Neural cell (in vitro differentiated cells): ENCODE measurements around the gene RPS6KA5. TPM values are rescaled to one million over a fixed set of nuclear protein-coding genes. Genes with fewer than 3 reads are reported as not detected.

Experiments used
- H2AFZ ChIP-seq: fragments of 200-600, 300-800 bp; sonication (generic), shearing (Covaris generic); 2 replicates; pipeline ENCODE4 v1.6.0; 2014; ENCODE audit warnings: low read depth, mild to moderate bottlenecking, antibody characterized with exemption, low read length, moderate library complexity
- H3F3A ChIP-seq: fragments of 200-600 bp; shearing (Covaris generic); 2 replicates; pipeline ENCODE4 v1.6.1; 2016; ENCODE audit warnings: mild to moderate bottlenecking, moderate library complexity, mixed read lengths, antibody characterized with exemption, low read length; ENCODE audit not compliant: insufficient read depth, poor library complexity, severe bottlenecking
- H3K27ac ChIP-seq: fragments of 200-600, 300-800 bp; sonication (generic), shearing (Covaris generic); 2 replicates; pipeline ENCODE4 v1.5.1; 2014; ENCODE audit warnings: mild to moderate bottlenecking, low read length, moderate library complexity
- H3K27me3 ChIP-seq: fragments of 300-800, 200-600 bp; sonication (generic), shearing (Covaris generic); 2 replicates; pipeline ENCODE4 v1.6.0; 2014; ENCODE audit warnings: mild to moderate bottlenecking, low read depth, low read length, moderate library complexity; ENCODE audit not compliant: insufficient read depth
- H3K36me3 ChIP-seq: fragments of 300-800, 200-600 bp; sonication (generic), shearing (Covaris generic); 2 replicates; pipeline ENCODE4 v1.5.1; 2014; ENCODE audit warnings: mild to moderate bottlenecking, antibody characterized with exemption, low read length, moderate library complexity; ENCODE audit not compliant: insufficient read depth
- H3K4me2 ChIP-seq: fragments of 300-800, 200-600 bp; sonication (generic), shearing (Covaris generic); 2 replicates; pipeline ENCODE4 v1.6.0; 2014; ENCODE audit warnings: mild to moderate bottlenecking, low read length
- H3K4me3 ChIP-seq: fragments of 300-800, 200-600 bp; sonication (generic), shearing (Covaris generic); 2 replicates; pipeline ENCODE4 v1.5.1; 2014; ENCODE audit warnings: mild to moderate bottlenecking, low read length, moderate library complexity
- H3K79me2 ChIP-seq: fragments of 200-600 bp; shearing (Covaris generic); replicated peaks from 2 replicates; pipeline ENCODE4 v1.6.0; 2014; ENCODE audit warnings: mild to moderate bottlenecking, low read length, moderate library complexity; ENCODE audit not compliant: insufficient read depth
- H3K9ac ChIP-seq: fragments of 300-800, 200-600 bp; sonication (generic), shearing (Covaris generic); 2 replicates; pipeline ENCODE4 v1.6.1; 2016; ENCODE audit warnings: mild to moderate bottlenecking, low read length, mixed read lengths
- H3K9me2 ChIP-seq: fragments of 200-600 bp; shearing (Covaris generic); 2 replicates; pipeline ENCODE4 v1.6.1; 2016; ENCODE audit warnings: mild to moderate bottlenecking, low read length, mixed read lengths; ENCODE audit not compliant: insufficient read depth
- H3K9me3 ChIP-seq: fragments of 200-600, 300-800 bp; sonication (generic), shearing (Covaris generic); 2 replicates; pipeline ENCODE4 v1.6.1; 2016; ENCODE audit warnings: mild to moderate bottlenecking, mixed run types, low read length, moderate library complexity, mixed read lengths
- H4K20me1 ChIP-seq: fragments of 200-600 bp; shearing (Covaris generic); 2 replicates; pipeline ENCODE4 v1.6.1; 2016; ENCODE audit warnings: mild to moderate bottlenecking, mixed run types; ENCODE audit not compliant: insufficient read depth
- CTCF ChIP-seq: fragments of 450-650 bp; IDR thresholded peaks from 2 replicates; pipeline ENCODE4 v1.5.1; 2014; ENCODE audit warnings: antibody characterized with exemption, mild to moderate bottlenecking, moderate library complexity; ENCODE audit not compliant: poor library complexity, severe bottlenecking
- EP300 ChIP-seq: fragments of 450-650 bp; conservative IDR thresholded peaks from 2 replicates; pipeline ENCODE4 v1.6.1; 2014; ENCODE audit warnings: antibody characterized with exemption, mild to moderate bottlenecking, moderate library complexity; ENCODE audit not compliant: poor library complexity, severe bottlenecking
- EZH2 ChIP-seq: fragments of 200-600, 300-800 bp; shearing (Covaris generic), sonication (generic); IDR thresholded peaks from 2 replicates; pipeline ENCODE4 v1.6.1; 2014; ENCODE audit warnings: antibody characterized with exemption, low read length, borderline replicate concordance, mild to moderate bottlenecking; ENCODE audit not compliant: insufficient read depth, poor library complexity, severe bottlenecking
- MXI1 ChIP-seq: fragments of 450-650 bp; conservative IDR thresholded peaks from 2 replicates; pipeline ENCODE4 v1.6.1; 2014; ENCODE audit warnings: antibody characterized with exemption, mild to moderate bottlenecking; ENCODE audit not compliant: poor library complexity, severe bottlenecking
- POLR2AphosphoS5 ChIP-seq: IDR thresholded peaks from 2 replicates; pipeline ENCODE4 v1.6.1; 2012
- RAD21 ChIP-seq: fragments of 450-650 bp; conservative IDR thresholded peaks from 2 replicates; pipeline ENCODE4 v1.6.1; 2014; ENCODE audit warnings: antibody characterized with exemption, mild to moderate bottlenecking, moderate library complexity
- REST ChIP-seq: IDR thresholded peaks from 2 replicates; pipeline ENCODE4 v1.6.1; 2012; ENCODE audit warnings: borderline replicate concordance
- SMC3 ChIP-seq: fragments of 450-650 bp; conservative IDR thresholded peaks from 2 replicates; pipeline ENCODE4 v1.6.1; 2014; ENCODE audit warnings: antibody characterized with exemption, mild to moderate bottlenecking, moderate library complexity; ENCODE audit not compliant: poor library complexity
- polyA plus RNA-seq: library from polyadenylated mRNA; depleted of rRNA; stranded (reverse); fragments of >200 nt; gene quantifications from 2 replicates; pipeline ENCODE4 v1.2.3, GENCODE V29; 2014

RPS6KA5 gene
- polyA plus RNA-seq, 1 donor from 2014 or later, result 6.3 TPM

GRCh38 chr14:90993792-90994191 is 66.6 kb downstream of the RPS6KA5 start:
- no peaks in the 10 kb centered on the region for H3F3A ChIP-seq
- no peak for TF ChIP-seq SMC3
- TF ChIP-seq EZH2, result no peak

GRCh38 chr14:90991690-90992443 is 68.6 kb downstream of the RPS6KA5 start:
- no peak overlapping the region for H3K4me3 ChIP-seq
- H2AFZ ChIP-seq, result no peak overlapping the region
- H3K9me2 ChIP-seq, result no peaks in the 10 kb centered on the region
- H3K9ac ChIP-seq, result no peak overlapping the region
- H3K27me3 ChIP-seq, result no peaks in the 10 kb centered on the region
- TF ChIP-seq SMC3 (no peak), REST (no peak), POLR2AphosphoS5 (no peak), CTCF (no peak), MXI1 (no peak), RAD21 (no peak), EP300 (no peak)
- H3F3A ChIP-seq, result no peaks in the 10 kb centered on the region
- no peaks in the 10 kb centered on the region for H4K20me1 ChIP-seq
- no peaks in the 10 kb centered on the region for H3K79me2 ChIP-seq
- H3K27ac ChIP-seq, result no peak overlapping the region
- H3K9me3 ChIP-seq, result no peaks in the 10 kb centered on the region
- no peak overlapping the region for H3K4me2 ChIP-seq
- no peaks in the 10 kb centered on the region for H3K36me3 ChIP-seq

More at GRCh38 chr14:90993792-90994191, 66.6 kb downstream of the RPS6KA5 start:
- H3K9ac ChIP-seq, result no peak overlapping the region
- no peak overlapping the region for H2AFZ ChIP-seq
- no peaks in the 10 kb centered on the region for H3K36me3 ChIP-seq
- no peak overlapping the region for H3K4me3 ChIP-seq
- no peaks in the 10 kb centered on the region for H3K9me2 ChIP-seq
- H3K27ac ChIP-seq, result no peak overlapping the region
- H3K79me2 ChIP-seq, result no peaks in the 10 kb centered on the region
- no peaks in the 10 kb centered on the region for H3K27me3 ChIP-seq
- H4K20me1 ChIP-seq, result no peaks in the 10 kb centered on the region
- no peak overlapping the region for H3K4me2 ChIP-seq
- H3K9me3 ChIP-seq, result no peaks in the 10 kb centered on the region
